Activated CD4-positive, alpha-beta T cell treated with anti-CD3 and anti-CD28 coated beads, Interleukin-2, amount 50 U/mL, for 16 hours (primary cell): ENCODE data around the gene HIVEP3.

Experiments
- DNase-seq: peaks from one replicate; pipeline ENCODE4 v3.0.0-alpha.2; 2020

HIVEP3 gene

GRCh38 chr1:41503538-41504113 is 415.1 kb downstream of the HIVEP3 start:
- no peak for DNase-seq

- no peak for DNase-seq
These were observed 415.8 kb downstream of the HIVEP3 start for GRCh38 chr1:41502912-41503311.

- no peak for DNase-seq
These were observed 417.1 kb downstream of the HIVEP3 start for GRCh38 chr1:41501581-41501980.

GRCh38 chr1:41500781-41501518 is 417.8 kb downstream of the HIVEP3 start:
- no peak for DNase-seq

DNA sequence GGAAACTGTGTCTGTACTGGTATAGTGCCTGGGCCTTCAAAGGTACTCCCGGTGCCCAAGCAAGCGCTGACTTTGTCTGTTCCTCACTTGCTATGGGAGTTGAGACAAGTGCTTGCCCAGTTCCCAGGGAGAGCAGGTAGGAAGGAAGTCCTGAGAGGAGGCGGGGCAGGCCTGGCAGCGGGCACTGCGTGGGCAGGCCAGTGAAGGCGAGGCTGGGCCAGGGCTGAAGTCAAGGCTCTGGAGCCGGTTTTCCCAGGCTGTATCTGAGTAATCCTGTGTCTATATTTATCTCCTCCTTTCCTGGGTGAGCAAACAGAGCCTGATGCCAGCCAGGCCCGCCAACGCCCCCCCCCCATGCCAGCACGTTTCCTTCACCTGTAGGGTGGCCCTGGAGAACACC is 418.3 kb downstream of the HIVEP3 start:
- no peak for DNase-seq

GRCh38 chr1:41499591-41499990 is 419.1 kb downstream of the HIVEP3 start:
- no peak for DNase-seq

- no peak for DNase-seq
These were observed 419.9 kb downstream of the HIVEP3 start for GRCh38 chr1:41498804-41499203.

GRCh38 chr1:41498391-41498790 is 420.3 kb downstream of the HIVEP3 start:
- DNase-seq = no peak

- DNase-seq = no peak
These were observed 421.2 kb downstream of the HIVEP3 start for GRCh38 chr1:41497461-41498030.

DNA sequence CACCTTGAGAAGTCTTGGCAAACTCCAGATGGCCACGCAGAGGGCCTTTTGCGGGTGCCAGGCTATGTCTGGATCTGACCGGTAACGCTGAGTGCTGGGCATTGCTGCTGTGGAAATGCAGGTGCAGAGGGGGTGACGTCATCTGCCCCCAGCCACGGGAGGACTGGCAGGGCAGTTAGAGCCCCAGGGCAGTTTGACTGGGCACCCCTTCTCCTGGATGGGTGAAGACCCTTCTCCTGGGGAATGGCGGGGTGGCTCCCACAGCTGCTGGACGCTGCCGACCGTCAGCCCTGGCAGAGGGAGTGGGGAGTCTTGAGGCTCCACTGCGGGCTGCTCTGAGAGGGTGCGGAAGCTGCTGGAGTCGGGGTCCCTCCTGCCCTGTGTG is 421.7 kb downstream of the HIVEP3 start:
- DNase-seq = no peak

- DNase-seq = peak; percentile 56
These were observed 422.4 kb downstream of the HIVEP3 start for GRCh38 chr1:41496080-41497055.

GRCh38 chr1:41495210-41495948 is 423.3 kb downstream of the HIVEP3 start:
- peak; percentile 33 for DNase-seq

GRCh38 chr1:41494351-41495209 is 424.1 kb downstream of the HIVEP3 start:
- DNase-seq = no peak

DNA sequence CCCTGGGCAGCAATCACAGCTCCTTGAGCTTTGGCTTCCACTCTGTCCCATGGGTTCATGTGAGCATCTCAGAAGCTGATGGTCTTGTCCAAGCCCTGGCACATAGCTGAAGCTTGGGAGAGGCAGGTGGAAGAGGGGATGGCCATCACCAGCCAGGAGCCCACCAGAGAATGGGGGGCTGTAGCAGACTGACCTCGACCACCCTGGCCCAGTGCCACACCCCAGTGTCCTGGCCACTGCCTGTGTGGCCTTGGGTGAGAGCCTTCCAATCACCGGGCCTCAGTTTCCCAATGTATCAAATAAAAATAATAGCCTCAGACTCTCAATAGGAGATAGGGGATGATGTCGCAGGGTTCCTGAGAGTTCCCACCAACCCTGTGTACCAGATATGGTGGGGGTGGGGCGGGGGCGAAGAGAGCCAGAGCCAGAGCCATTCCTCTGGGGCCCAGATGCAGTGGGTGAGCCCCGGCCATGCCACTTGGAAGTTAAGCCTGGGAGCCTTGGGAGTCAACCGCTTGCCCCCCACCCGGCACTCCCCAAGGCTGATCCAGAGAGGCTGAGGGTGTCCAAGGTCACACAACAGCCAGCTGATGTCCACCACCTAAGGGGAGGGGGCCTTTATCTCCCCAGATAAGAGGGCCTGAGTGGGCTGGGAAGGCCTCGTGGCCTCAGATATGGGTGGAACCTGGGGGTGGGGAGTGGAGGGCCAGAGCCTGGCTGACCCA is 424.9 kb downstream of the HIVEP3 start:
- DNase-seq = no peak

GRCh38 chr1:41493117-41493536 is 425.6 kb downstream of the HIVEP3 start:
- DNase-seq = no peak

DNA sequence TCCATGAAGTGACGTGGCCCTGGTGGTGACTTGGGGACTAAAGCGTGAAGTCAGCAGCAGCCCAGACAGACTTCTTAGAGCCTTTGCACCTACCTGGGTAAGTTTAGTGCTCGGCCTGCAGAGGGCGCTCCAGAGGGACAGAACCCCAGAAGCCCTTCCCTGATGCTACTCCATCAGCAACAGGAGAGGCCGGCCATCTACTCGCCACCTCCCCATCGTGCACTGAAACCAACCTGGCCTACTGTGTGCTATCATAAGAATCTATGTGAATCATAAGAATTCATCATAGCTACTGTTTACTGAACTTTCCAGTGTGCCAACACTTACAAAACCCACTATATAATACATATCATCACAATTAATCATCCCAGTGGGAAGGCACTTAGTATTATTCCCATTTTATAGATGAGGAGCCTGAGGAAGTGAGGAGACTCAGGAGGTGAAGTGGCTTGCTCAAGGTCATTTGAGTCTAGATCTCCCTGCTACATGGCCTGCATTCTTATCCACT is 426.3 kb downstream of the HIVEP3 start:
- DNase-seq = peak; percentile 67

- DNase-seq = no peak
These were observed 427.8 kb downstream of the HIVEP3 start for GRCh38 chr1:41490911-41491310.

DNA sequence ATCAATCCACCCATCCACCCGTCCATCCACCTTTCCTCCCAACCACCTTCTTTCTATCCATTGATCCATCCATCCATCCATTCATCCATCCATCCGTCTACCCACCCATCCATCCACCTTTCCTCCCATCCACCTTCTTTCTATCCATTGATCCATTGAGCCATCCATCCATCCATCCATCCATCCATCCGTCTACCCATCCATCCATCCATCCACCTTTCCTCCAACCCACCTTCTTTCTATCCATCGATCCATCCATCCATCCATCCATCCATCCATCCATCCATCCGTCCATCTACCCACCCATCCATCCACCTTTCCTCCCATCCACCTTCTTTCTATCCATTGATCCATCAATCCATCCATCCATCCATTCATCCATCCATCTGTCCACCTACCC is 429.2 kb downstream of the HIVEP3 start:
- no peak for DNase-seq

GRCh38 chr1:41488040-41488951 is 430.4 kb downstream of the HIVEP3 start:
- no peak for DNase-seq
